AG10803 (cell line): ENCODE measurements around the gene SUZ12.

Source experiments
- DNase-seq: peaks from one replicate; pipeline ENCODE4 v3.0.0; 2010; ENCODE audit warnings: low read depth
- H3K4me3 ChIP-seq: 2 replicates; pipeline ENCODE4 v1.5.1; 2011; ENCODE audit warnings: mild to moderate bottlenecking, low read length, control low read depth
- CTCF ChIP-seq: conservative IDR thresholded peaks from 2 replicates; pipeline ENCODE4 v1.5.1; 2011; ENCODE audit warnings: mild to moderate bottlenecking, low read length, control low read depth, inconsistent platforms

Gene SUZ12

DNA sequence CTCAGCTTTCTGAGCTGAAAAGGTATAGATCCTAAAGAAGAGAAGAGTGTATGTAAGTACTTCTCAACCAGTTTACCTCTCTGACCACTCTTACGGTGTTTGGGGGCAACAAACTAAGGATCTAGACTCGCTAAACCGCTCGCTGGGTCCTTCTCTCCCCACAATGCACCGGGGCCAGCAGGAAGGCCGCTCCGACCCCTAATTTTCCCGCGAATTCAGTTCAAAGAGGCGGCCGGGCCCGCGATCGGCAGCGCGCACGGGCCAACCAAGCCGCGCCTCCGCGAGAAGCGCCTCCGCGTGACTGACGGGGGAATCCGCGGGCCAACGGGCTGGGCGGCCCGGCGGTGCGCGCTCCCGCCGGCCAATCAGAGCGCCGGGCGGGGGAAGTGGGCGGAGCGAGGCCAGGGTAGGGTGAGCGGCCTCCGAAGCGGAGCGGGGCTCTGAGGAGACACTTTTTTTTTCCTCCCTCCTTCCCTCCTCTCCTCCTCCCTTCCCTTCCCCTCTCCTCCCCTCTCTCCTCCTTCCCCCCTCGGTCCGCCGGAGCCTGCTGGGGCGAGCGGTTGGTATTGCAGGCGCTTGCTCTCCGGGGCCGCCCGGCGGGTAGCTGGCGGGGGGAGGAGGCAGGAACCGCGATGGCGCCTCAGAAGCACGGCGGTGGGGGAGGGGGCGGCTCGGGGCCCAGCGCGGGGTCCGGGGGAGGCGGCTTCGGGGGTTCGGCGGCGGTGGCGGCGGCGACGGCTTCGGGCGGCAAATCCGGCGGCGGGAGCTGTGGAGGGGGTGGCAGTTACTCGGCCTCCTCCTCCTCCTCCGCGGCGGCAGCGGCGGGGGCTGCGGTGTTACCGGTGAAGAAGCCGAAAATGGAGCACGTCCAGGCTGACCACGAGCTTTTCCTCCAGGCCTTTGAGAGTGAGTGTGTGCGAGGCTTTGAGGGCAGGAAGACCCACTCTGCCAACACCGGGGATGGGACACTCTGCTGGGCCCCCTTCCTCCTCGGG, at the start of gene SUZ12:
Gene SUZ12 (plus strand): TSS at position 393 of the 995 bp plus-strand sequence. CDS start 240 bp downstream, at position 633.
- DNase-seq: peak; percentile 83

DNA sequence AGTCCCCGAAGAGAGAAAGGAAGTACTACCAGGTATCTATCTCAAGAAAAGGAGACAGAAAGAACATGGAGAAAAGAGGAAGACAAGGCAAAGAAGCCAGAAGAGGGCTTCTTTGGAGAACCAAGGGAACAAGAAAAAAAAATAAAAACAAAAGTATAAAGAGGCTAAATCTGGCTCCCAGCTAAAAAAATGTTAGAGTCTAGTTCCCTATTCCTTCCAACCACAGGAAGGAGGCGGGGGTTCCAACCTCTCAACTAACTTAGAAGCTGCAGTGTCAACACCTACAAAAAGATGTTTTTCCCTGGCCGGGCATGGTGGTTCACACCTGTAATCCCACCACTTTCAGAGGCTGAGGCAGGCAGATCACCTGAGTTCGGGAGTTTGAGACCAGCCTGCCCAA, 48.7 kb upstream of the SUZ12 start:
- DNase-seq: no peak
- H3K4me3 ChIP-seq: no peak overlapping the region
- TF ChIP-seq CTCF: no peak

More for the DNA sequence above, at the start of gene SUZ12:
- H3K4me3 ChIP-seq: peak within 1 kb of the TSS; percentile 78

DNA sequence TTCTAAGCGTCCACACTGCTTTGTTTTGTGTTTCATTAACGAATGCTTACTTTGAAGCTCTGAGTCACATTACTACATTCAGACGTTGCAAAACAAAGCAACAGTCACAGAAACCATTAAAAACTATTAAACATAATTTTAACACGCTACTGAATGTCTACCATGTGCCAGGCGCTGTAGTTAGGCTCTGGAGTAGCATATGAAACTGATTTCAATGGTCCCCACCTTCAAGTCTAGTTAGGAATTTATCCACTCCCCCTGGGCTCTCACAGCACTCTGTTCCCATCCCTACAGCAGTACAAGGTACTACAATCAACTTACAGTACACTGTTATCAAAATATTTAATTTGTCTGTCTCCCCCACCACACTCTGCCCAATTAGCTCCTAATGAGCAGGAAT, 35.9 kb upstream of the SUZ12 start:
- H3K4me3 ChIP-seq: peak overlapping the region; percentile 98
- no peak for TF ChIP-seq CTCF
- DNase-seq: peak; percentile 44

DNA sequence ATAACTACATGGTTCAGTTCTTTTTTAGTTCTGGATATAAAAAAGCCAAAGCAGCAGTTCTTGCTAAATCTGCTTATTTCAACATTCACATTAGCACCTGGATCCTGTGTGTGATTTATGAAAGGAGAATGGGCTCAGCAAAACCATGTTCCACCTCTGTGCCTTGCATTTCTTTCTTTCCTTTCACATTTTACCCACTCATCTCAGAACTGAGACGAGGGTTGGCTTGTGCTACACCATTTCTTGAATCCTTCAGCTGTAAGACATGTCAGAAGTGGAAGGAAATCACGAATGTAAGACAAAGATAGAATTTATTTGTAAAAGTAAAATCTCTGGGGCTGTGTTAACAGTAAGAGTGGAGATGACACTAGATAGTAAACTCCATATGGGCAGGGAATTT, 34.1 kb upstream of the SUZ12 start:
- no peak overlapping the region for H3K4me3 ChIP-seq
- no peak for TF ChIP-seq CTCF
- DNase-seq: no peak

GRCh38 chr17:31903401-31903800, 33.4 kb upstream of the SUZ12 start:
- no peak for DNase-seq
- no peak overlapping the region for H3K4me3 ChIP-seq
- TF ChIP-seq CTCF: no peak

DNA sequence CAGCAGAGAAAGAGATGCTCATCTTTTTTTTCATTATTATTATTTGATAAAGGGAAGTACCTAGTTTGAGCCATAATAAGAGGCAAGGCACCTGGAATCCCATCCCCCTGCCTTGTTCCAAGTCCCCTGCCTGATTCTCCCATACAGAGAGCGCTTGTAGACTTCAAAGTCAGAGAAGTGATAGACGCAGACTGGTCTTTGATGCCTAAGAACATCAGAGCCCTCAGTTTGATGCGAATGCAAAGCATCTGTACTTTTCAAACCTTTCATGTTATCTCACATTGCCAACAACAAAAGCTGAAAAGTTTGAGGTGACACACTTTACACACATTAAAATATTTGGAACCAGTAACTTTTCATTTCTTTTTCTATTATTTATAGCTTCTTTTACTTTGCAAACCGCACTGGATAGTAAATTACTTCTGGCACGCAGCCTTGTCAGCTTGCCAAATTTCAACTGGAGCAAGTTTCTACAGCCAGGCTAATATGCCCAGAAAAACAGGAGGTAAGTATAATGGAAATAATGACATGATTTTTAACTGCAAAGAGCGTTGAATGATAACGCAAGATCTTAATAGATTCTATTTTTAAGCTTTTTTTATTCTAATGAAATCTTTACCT, 29.4 kb upstream of the SUZ12 start:
- no peak for TF ChIP-seq CTCF
- no peak overlapping the region for H3K4me3 ChIP-seq
- peak; percentile 57 for DNase-seq

- no peak overlapping the region for H3K4me3 ChIP-seq
- no peak for TF ChIP-seq CTCF
- DNase-seq: no peak
These were observed 28.4 kb upstream of the SUZ12 start for GRCh38 chr17:31908386-31908785.
